ENCODE measurements around the gene SELENON.
A peak's percentile ranks its signal among the peaks of the same experiment; 100 is the strongest.

SELENON gene

GRCh38 chr1:25804244-25804963, 4.4 kb downstream of the SELENON start:
- H3K4me3 ChIP-seq (ENCODE audit: control insufficient read depth, low read depth, low read length), result no peak overlapping the region
- TF ChIP-seq, protein P1, sequence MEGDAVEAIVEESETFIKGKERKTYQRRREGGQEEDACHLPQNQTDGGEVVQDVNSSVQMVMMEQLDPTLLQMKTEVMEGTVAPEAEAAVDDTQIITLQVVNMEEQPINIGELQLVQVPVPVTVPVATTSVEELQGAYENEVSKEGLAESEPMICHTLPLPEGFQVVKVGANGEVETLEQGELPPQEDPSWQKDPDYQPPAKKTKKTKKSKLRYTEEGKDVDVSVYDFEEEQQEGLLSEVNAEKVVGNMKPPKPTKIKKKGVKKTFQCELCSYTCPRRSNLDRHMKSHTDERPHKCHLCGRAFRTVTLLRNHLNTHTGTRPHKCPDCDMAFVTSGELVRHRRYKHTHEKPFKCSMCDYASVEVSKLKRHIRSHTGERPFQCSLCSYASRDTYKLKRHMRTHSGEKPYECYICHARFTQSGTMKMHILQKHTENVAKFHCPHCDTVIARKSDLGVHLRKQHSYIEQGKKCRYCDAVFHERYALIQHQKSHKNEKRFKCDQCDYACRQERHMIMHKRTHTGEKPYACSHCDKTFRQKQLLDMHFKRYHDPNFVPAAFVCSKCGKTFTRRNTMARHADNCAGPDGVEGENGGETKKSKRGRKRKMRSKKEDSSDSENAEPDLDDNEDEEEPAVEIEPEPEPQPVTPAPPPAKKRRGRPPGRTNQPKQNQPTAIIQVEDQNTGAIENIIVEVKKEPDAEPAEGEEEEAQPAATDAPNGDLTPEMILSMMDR (IDR thresholded peaks at IDR 0.05; ENCODE audit: control insufficient read depth, insufficient read depth, low read depth, low read length, missing control alignments), result no peak
- DNase-seq (ENCODE audit: low read depth), result no peak

DNA sequence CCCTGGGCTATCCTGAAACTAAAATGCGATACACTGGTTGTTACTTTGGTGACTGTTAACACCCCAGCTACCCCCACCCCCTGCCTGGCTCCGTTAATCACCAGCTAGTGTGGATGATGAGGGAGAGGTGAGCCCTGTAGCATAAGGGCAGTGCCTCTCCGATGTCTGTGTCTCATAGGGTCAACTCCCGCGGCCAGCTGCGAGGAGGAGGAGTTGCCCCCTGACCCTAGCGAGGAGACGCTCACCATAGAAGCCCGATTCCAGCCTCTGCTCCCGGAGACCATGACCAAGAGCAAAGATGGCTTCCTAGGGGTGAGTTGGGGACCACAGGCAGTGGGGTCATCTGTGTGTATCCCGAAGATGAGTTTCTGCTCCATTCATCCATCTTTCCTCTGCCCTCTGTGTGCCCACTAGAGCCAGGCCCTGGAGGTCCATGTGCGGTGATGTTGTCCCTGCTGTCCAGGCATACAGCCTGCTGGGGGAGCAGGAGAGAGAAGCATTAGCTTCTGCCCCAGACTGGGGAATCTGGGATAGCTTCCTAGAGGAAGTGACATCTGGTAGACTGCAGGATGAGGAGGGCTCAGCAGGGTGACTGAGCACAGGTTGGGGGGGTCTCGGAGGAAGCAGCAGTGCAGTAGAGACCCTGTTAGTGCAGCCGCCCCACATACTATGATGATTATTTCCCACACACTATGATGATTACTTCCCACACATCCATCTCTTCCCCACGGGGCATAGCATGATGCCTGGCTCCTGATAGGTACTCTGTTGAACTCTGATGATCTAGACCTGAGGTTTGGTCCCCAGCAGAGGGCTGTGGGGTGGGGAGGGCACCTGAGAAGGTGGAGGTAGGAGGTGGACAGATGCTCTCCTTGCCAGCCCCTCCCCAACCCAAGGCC, 5.2 kb downstream of the SELENON start:
- DNase-seq (ENCODE audit: low read depth), result no peak
- no peak overlapping the region for H3K4me3 ChIP-seq (ENCODE audit: control insufficient read depth, low read depth, low read length)
- TF ChIP-seq, protein P1 (IDR thresholded peaks at IDR 0.05; ENCODE audit: control insufficient read depth, insufficient read depth, low read depth, low read length, missing control alignments), result peak; percentile 1

- TF ChIP-seq, protein P1 (IDR thresholded peaks at IDR 0.05; ENCODE audit: control insufficient read depth, insufficient read depth, low read depth, low read length, missing control alignments), result no peak
- no peak overlapping the region for H3K4me3 ChIP-seq (ENCODE audit: control insufficient read depth, low read depth, low read length)
- no peak for DNase-seq (ENCODE audit: low read depth)
These were observed 5.9 kb downstream of the SELENON start for GRCh38 chr1:25805863-25806225.

DNA sequence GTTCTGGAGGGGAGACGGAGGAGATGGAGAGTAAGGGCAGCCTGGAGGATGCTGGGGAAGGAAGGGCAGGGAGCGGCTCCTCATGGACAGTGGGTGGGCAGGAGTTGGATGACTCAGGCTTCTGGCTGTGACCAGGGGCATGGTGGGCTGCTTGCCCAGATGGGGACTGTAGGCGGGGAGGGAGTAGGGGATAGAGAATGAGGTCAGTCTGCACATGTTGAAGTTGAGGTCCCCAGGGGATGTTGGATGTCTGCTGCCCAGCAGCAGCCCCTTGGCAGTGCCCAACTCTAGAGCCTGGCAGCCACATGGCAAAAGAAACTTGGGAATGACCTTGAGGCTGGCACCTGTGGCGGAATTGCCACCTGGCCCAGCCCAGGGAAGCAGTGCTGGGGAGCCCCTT, 6.4 kb downstream of the SELENON start:
- H3K4me3 ChIP-seq (ENCODE audit: control insufficient read depth, low read depth, low read length), result no peak overlapping the region
- TF ChIP-seq, protein P1 (IDR thresholded peaks at IDR 0.05; ENCODE audit: control insufficient read depth, insufficient read depth, low read depth, low read length, missing control alignments), result no peak
- no peak for DNase-seq (ENCODE audit: low read depth)

DNA sequence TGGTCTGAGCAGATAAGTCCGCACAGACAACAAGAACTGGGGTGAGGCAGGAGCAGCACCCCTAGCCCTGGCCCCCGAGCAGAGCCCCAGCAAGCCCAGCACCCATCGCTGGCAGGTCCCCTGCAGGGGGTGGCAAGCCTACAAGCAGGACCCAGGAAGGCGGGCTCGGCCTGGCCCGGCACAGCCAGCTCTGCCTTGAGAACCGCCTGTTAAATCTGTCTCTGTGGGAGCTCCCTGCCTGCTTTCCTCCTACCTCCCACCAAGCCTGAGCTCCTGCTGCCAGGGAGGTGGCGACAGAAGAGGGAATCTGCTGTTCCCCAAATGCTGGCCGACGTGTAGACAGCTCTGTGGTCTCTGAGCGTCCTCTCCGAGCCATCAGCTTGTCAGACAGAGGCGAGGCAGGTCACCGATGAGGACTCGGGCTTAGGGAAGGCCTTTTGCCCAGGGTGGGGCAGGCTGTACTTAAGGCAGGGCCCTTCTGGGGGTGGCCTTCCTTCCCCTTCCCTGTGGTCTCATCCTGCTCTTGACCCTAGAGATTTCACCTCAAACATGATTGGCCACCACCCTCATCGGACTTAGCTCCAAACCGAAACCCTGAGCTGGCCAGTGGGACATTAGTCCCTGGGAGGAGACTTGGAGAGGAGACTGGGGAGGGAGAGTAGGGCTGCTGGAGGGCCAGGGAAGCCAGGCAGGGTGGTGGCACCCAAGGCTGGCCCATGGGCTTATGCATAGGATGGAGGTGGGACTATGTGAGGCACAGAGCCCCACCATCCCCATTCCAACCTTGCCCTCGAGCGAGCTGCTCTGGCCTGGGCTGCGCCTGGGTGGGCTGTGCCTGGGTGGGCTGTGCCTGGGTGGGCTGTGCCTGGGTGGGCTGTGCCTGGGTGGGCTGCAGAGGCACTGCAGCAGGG, 7.7 kb downstream of the SELENON start:
- DNase-seq (ENCODE audit: low read depth), result no peak
- TF ChIP-seq, protein P1 (IDR thresholded peaks at IDR 0.05; ENCODE audit: control insufficient read depth, insufficient read depth, low read depth, low read length, missing control alignments), result no peak
- no peak overlapping the region for H3K4me3 ChIP-seq (ENCODE audit: control insufficient read depth, low read depth, low read length)
